Thymus (tissue), 11 donors: Measurements from ENCODE around the gene BAG1. TPM values are rescaled to one million over a fixed set of nuclear protein-coding genes. Genes with fewer than 3 reads are reported as not detected.
A peak's percentile ranks its signal among the peaks of the same experiment; 100 is the strongest.

Source experiments
- DNase-seq, 9 donors: peaks; one replicate each; pipeline ENCODE4 v3.0.0-alpha.2; 2013; ENCODE audit warnings: low spot score in 9 of 9, low read depth in 6 of 9, missing footprints in 1 of 9
- H3K27ac ChIP-seq, 2 donors: one replicate each; pipeline ENCODE4 v1.5.1; 2013; ENCODE audit warnings: control low read depth in 1 of 2, low read depth in 1 of 2, low read length in 1 of 2, mild to moderate bottlenecking in 1 of 2, moderate library complexity in 1 of 2
- H3K27me3 ChIP-seq, 2 donors: one replicate each; pipeline ENCODE4 v1.5.1; 2013; ENCODE audit warnings: low read length in 1 of 2; ENCODE audit not compliant: control insufficient read depth in 2 of 2, insufficient read depth in 1 of 2
- H3K36me3 ChIP-seq, 2 donors: one replicate each; pipeline ENCODE4 v1.5.1; 2013; ENCODE audit warnings: low read length in 1 of 2, mild to moderate bottlenecking in 1 of 2, moderate library complexity in 1 of 2; ENCODE audit not compliant: control insufficient read depth in 2 of 2, insufficient read depth in 2 of 2
- H3K4me1 ChIP-seq, 2 donors: one replicate each; pipeline ENCODE4 v1.5.1; 2013; ENCODE audit warnings: low read length in 2 of 2; ENCODE audit not compliant: control insufficient read depth in 2 of 2, insufficient read depth in 2 of 2
- H3K4me3 ChIP-seq, 2 donors: one replicate each; pipeline ENCODE4 v1.5.1; 2013; ENCODE audit warnings: low read length in 2 of 2, control low read depth in 1 of 2, mild to moderate bottlenecking in 1 of 2
- H3K9me3 ChIP-seq, 2 donors: one replicate each; pipeline ENCODE4 v1.5.1; 2013; ENCODE audit warnings: low read length in 1 of 2, mild to moderate bottlenecking in 1 of 2; ENCODE audit not compliant: control insufficient read depth in 2 of 2, insufficient read depth in 1 of 2
- WGBS: extraction: QIAGEN DNeasy Blood & Tissue Kit; methylation state at CpG from one replicate; pipeline ENCODE4 v1.1.7; 2013; 5-methylcytosine and 5-hydroxymethylcytosine counted together
- polyA plus RNA-seq: library from polyadenylated mRNA; stranded (reverse); fragments of 200-250 nt; gene quantifications from one replicate; pipeline ENCODE4 v1.2.3, GENCODE V29; 2013
- total RNA-seq: library from RNA; stranded (reverse); fragments of 120-200 nt; gene quantifications from one replicate; pipeline ENCODE4 v1.2.4, GENCODE V29; 2013
- donor health status: healthy.

Gene BAG1
- total and polyA plus RNA-seq, 2 donors, result 50.0 to 88.8 TPM

- peaks cover 35 to 45% of the 10 kb centered on the region in 2 donors for H3K4me1 ChIP-seq
These were observed 32.9 kb upstream of the BAG1 start for GRCh38 chr9:33297432-33297831.

GRCh38 chr9:33295571-33295970, 31.1 kb upstream of the BAG1 start:
- Histone ChIP-seq H3K36me3 (peaks cover 28 to 69% of the 10 kb centered on the region in 2 donors), H3K27me3 (no peaks in the 10 kb centered on the region), H3K9me3 (no peaks in the 10 kb centered on the region), H3K27ac (peak overlapping the region in 1 of 2 donors; percentile 53), H3K4me3 (no peak overlapping the region), H3K4me1 (peaks cover 48 to 58% of the 10 kb centered on the region in 2 donors)
- WGBS, result 93% methylated on average over 2 of the region's 2 CpGs
- peak in 1 of 9 donors; percentile 30 for DNase-seq

More at GRCh38 chr9:33297432-33297831, 32.9 kb upstream of the BAG1 start:
- WGBS, result 0% methylated on average over 1 of the region's 1 CpG
- Histone ChIP-seq H3K27me3 (no peaks in the 10 kb centered on the region), H3K27ac (peak overlapping the region; percentile 78 to 96), H3K4me3 (peak overlapping the region; percentile 6 to 19), H3K36me3 (peaks cover 44 to 80% of the 10 kb centered on the region in 2 donors), H3K9me3 (no peaks in the 10 kb centered on the region)
- peak; percentile 55 to 93 (median 81) for DNase-seq

- Histone ChIP-seq H3K27me3 (no peaks in the 10 kb centered on the region), H3K27ac (no peak overlapping the region), H3K36me3 (peaks cover 27 to 62% of the 10 kb centered on the region in 2 donors), H3K4me3 (no peak overlapping the region), H3K9me3 (no peaks in the 10 kb centered on the region), H3K4me1 (peaks cover 48 to 58% of the 10 kb centered on the region in 2 donors)
- no peak for DNase-seq
- 96% methylated on average over 12 of the region's 12 CpGs for WGBS
These were observed 30.3 kb upstream of the BAG1 start for GRCh38 chr9:33294670-33295432.

GRCh38 chr9:33293782-33294181, 29.3 kb upstream of the BAG1 start:
- peaks cover 47 to 61% of the 10 kb centered on the region in 2 donors for H3K4me1 ChIP-seq
- DNase-seq, result no peak
- no peak overlapping the region for H3K4me3 ChIP-seq
- peaks cover 23 to 52% of the 10 kb centered on the region in 2 donors for H3K36me3 ChIP-seq
- no peaks in the 10 kb centered on the region for H3K27me3 ChIP-seq
- H3K27ac ChIP-seq, result no peak overlapping the region
- H3K9me3 ChIP-seq, result no peaks in the 10 kb centered on the region
- 96% methylated on average over 2 of the region's 2 CpGs for WGBS

- H3K36me3 ChIP-seq, result peaks cover 23 to 42% of the 10 kb centered on the region in 2 donors
- no peak for DNase-seq
- H3K4me1 ChIP-seq, result peaks cover 33 to 52% of the 10 kb centered on the region in 2 donors
- no peak overlapping the region for H3K27ac ChIP-seq
- H3K4me3 ChIP-seq, result no peak overlapping the region
- 97% methylated on average over 5 of the region's 5 CpGs for WGBS
- H3K9me3 ChIP-seq, result no peaks in the 10 kb centered on the region
- H3K27me3 ChIP-seq, result no peaks in the 10 kb centered on the region
These were observed 27.4 kb upstream of the BAG1 start for GRCh38 chr9:33291901-33292300.

- Histone ChIP-seq H3K27ac (peak overlapping the region; percentile 99 to 100), H3K4me3 (peak overlapping the region; percentile 82 to 83), H3K9me3 (no peaks in the 10 kb centered on the region), H3K27me3 (no peaks in the 10 kb centered on the region), H3K36me3 (peaks cover 18 to 35% of the 10 kb centered on the region in 2 donors), H3K4me1 (peaks cover 29 to 43% of the 10 kb centered on the region in 2 donors)
- 28% methylated on average over 7 of the region's 7 CpGs for WGBS
- peak in 3 of 9 donors; percentile 30 to 65 (median 34) for DNase-seq
These were observed 26.5 kb upstream of the BAG1 start for GRCh38 chr9:33291031-33291397.

- peaks cover 28 to 37% of the 10 kb centered on the region in 2 donors for H3K4me1 ChIP-seq
- peak within 1 kb of the TSS; percentile 99 to 100 for H3K27ac ChIP-seq
- WGBS, result under 1% methylated on average over 63 of the region's 63 CpGs
- H3K27me3 ChIP-seq, result no peaks in the 10 kb centered on the region
- no peaks in the 10 kb centered on the region for H3K9me3 ChIP-seq
- H3K4me3 ChIP-seq, result peak within 1 kb of the TSS; percentile 82 to 83
- peaks cover 14 to 29% of the 10 kb centered on the region in 2 donors for H3K36me3 ChIP-seq
- DNase-seq, result peak; percentile 95 to 99 (median 98)
These were observed 25.9 kb upstream of the BAG1 start, which contains the start of gene NFX1 for GRCh38 chr9:33290247-33291030. Gene NFX1 (plus strand): TSS chr9:33290516. CDS start chr9:33290573, 57 bp downstream.

- H3K36me3 ChIP-seq, result peaks cover 10 to 24% of the 10 kb centered on the region in 2 donors
- H3K27me3 ChIP-seq, result no peaks in the 10 kb centered on the region
- H3K9me3 ChIP-seq, result no peaks in the 10 kb centered on the region
- DNase-seq, result no peak
- peak overlapping the region; percentile 99 to 100 for H3K27ac ChIP-seq
- 2% methylated on average over 14 of the region's 14 CpGs for WGBS
- H3K4me1 ChIP-seq, result peaks cover 26 to 33% of the 10 kb centered on the region in 2 donors
- H3K4me3 ChIP-seq, result peak overlapping the region; percentile 82 to 83
These were observed 25.4 kb upstream of the BAG1 start for GRCh38 chr9:33289936-33290246.

- WGBS, result 6% methylated on average over 12 of the region's 12 CpGs
- no peaks in the 10 kb centered on the region for H3K9me3 ChIP-seq
- peaks cover 6 to 20% of the 10 kb centered on the region in 2 donors for H3K36me3 ChIP-seq
- H3K27me3 ChIP-seq, result no peaks in the 10 kb centered on the region
- H3K4me3 ChIP-seq, result peak overlapping the region; percentile 82 to 83
- H3K4me1 ChIP-seq, result peaks cover 22 to 29% of the 10 kb centered on the region in 2 donors
- peak overlapping the region; percentile 99 to 100 for H3K27ac ChIP-seq
- peak in 1 of 9 donors; percentile 37 for DNase-seq
These were observed 25.0 kb upstream of the BAG1 start for GRCh38 chr9:33289496-33289895.
